Activated CD8-positive, alpha-beta T cell treated with anti-CD3 and anti-CD28 coated beads for 36 hours (primary cell): ENCODE results near the gene MTARC2. TPM values are rescaled to one million over a fixed set of nuclear protein-coding genes. Genes with fewer than 3 reads are reported as not detected.

ENCODE experiments used
- ATAC-seq: fragments of 200-7000 bp; cut with Tn5 transposase; one replicate; pipeline ENCODE4 v1.10.0; 2021; ENCODE audit warnings: mild to moderate bottlenecking, moderate library complexity
- CTCF ChIA-PET: fragments of 350-600 bp; sonication (Branson Sonifier 250); formaldehyde crosslinking; loops from one replicate; lab custom pipeline; 2021; ENCODE audit warnings: antibody characterized with exemption; lab: Charles Lee
- POLR2A ChIA-PET: fragments of 350-600 bp; sonication (Branson Sonifier 250); formaldehyde crosslinking; loops from one replicate; lab custom pipeline; 2021; ENCODE audit warnings: antibody characterized with exemption; lab: Charles Lee
- DNase-seq: peaks from one replicate; pipeline ENCODE4 v3.0.0-alpha.2; 2020
- H3K27ac Mint-ChIP-seq: one replicate; pipeline ENCODE4 v1.8.0; 2021; ENCODE audit warnings: mild to moderate bottlenecking, mixed read lengths
- H3K27me3 Mint-ChIP-seq: one replicate; pipeline ENCODE4 v1.8.0; 2021; ENCODE audit warnings: mixed read lengths
- H3K36me3 Mint-ChIP-seq: one replicate; pipeline ENCODE4 v1.8.0; 2021; ENCODE audit warnings: low read depth, mixed read lengths
- H3K4me1 Mint-ChIP-seq: one replicate; pipeline ENCODE4 v1.8.0; 2021; ENCODE audit warnings: low read depth, mixed read lengths
- H3K4me3 Mint-ChIP-seq: one replicate; pipeline ENCODE4 v1.8.0; 2021; ENCODE audit warnings: mild to moderate bottlenecking, moderate library complexity, mixed read lengths
- H3K9me3 Mint-ChIP-seq: one replicate; pipeline ENCODE4 v1.8.0; 2021; ENCODE audit warnings: mixed read lengths
- CTCF ChIP-seq: fragments of 200-600 bp; IDR thresholded peaks from one replicate; pipeline ENCODE4 v1.8.0; 2022; ENCODE audit warnings: antibody characterized with exemption, mild to moderate bottlenecking
- intact Hi-C: fragments of 100-400 bp; cut with micrococcal nuclease; formaldehyde crosslinking; loops from one replicate; pipeline ENCODE4 v1.10.0; 2022
- total RNA-seq, 2 experiments: library from RNA; stranded (reverse); gene quantifications; one replicate each; pipeline ENCODE4 v1.2.3, GENCODE V29; 2021

MTARC2 gene
- total RNA-seq, 2 experiments from 2014 or later: not detected

GRCh38 chr1:220809704-220810103 is 61.6 kb downstream of the MTARC2 start:
- intact Hi-C loops: loop anchor here (5.0 kb wide), 1 partner anchor 393 kb away; no protein-coding TSS in a partner anchor
- DNase-seq (no peak), ATAC-seq (no peak)
- Mint-ChIP-seq H3K4me1 (no peaks in the 10 kb centered on the region), H3K27ac (no peak overlapping the region), H3K36me3 (no peaks in the 10 kb centered on the region), H3K4me3 (no peak overlapping the region), H3K27me3 (peaks cover 10% of the 10 kb centered on the region), H3K9me3 (no peaks in the 10 kb centered on the region)
- TF ChIP-seq CTCF: no peak
- ChIA-PET POLR2A (no interaction called here), CTCF (interaction anchor here (0.7 to 2.5 kb wide), 14 partner anchors 9 to 629 kb away, joined by 3 to 15 read pairs (median 4); no protein-coding TSS in a partner anchor)

- H3K36me3 Mint-ChIP-seq: no peaks in the 10 kb centered on the region
- DNase-seq (peak; percentile 84), ATAC-seq (peak; percentile 99)
- H3K27me3 Mint-ChIP-seq: peaks cover 10% of the 10 kb centered on the region
- H3K4me1 Mint-ChIP-seq: no peaks in the 10 kb centered on the region
- peak; percentile 87 for TF ChIP-seq CTCF
- ChIA-PET POLR2A (no interaction called here), CTCF (interaction anchor here (0.7 to 2.5 kb wide), 17 partner anchors 9 to 629 kb away, joined by 3 to 15 read pairs (median 4); no protein-coding TSS in a partner anchor)
- H3K4me3 Mint-ChIP-seq: peak overlapping the region; percentile 41
- intact Hi-C loops: loop anchor here (5.0 kb wide), 1 partner anchor 392 kb away; no protein-coding TSS in a partner anchor
- no peaks in the 10 kb centered on the region for H3K9me3 Mint-ChIP-seq
- H3K27ac Mint-ChIP-seq: no peak overlapping the region
These were observed 62.1 kb downstream of the MTARC2 start for GRCh38 chr1:220810179-220810653.

- no peaks in the 10 kb centered on the region for H3K4me1 Mint-ChIP-seq
- no peak overlapping the region for H3K27ac Mint-ChIP-seq
- intact Hi-C loops: loop anchor here (5.0 kb wide), 1 partner anchor 391 kb away; no protein-coding TSS in a partner anchor
- POLR2A ChIA-PET: no interaction called here
- H3K36me3 Mint-ChIP-seq: no peaks in the 10 kb centered on the region
- DNase-seq (no peak), ATAC-seq (no peak)
- no peak overlapping the region for H3K4me3 Mint-ChIP-seq
- CTCF ChIA-PET: interaction anchor here (0.7 to 2.5 kb wide), 12 partner anchors 8 to 625 kb away, joined by 3 to 15 read pairs (median 4); no protein-coding TSS in a partner anchor
- H3K27me3 Mint-ChIP-seq: peaks cover 13% of the 10 kb centered on the region
- H3K9me3 Mint-ChIP-seq: no peaks in the 10 kb centered on the region
- TF ChIP-seq CTCF: no peak
These were observed 62.8 kb downstream of the MTARC2 start for GRCh38 chr1:220810963-220811362.

- no peaks in the 10 kb centered on the region for H3K4me1 Mint-ChIP-seq
- ChIA-PET CTCF (interaction anchor here (2.4 to 2.5 kb wide), 2 partner anchors 34 to 392 kb away, joined by 9 to 15 read pairs; no protein-coding TSS in a partner anchor), POLR2A (no interaction called here)
- H3K36me3 Mint-ChIP-seq: no peaks in the 10 kb centered on the region
- DNase-seq: no peak
- H3K4me3 Mint-ChIP-seq: no peak overlapping the region
- no peak overlapping the region for H3K27ac Mint-ChIP-seq
- no peaks in the 10 kb centered on the region for H3K9me3 Mint-ChIP-seq
- H3K27me3 Mint-ChIP-seq: peaks cover 14% of the 10 kb centered on the region
- no peak for ATAC-seq
- intact Hi-C loops: loop anchor here (5.0 kb wide), 1 partner anchor 391 kb away; no protein-coding TSS in a partner anchor
- no peak for TF ChIP-seq CTCF
These were observed 63.6 kb downstream of the MTARC2 start for GRCh38 chr1:220811695-220812094.

GRCh38 chr1:220812308-220812707 is 64.2 kb downstream of the MTARC2 start:
- POLR2A ChIA-PET: no interaction called here
- CTCF ChIA-PET: no interaction called here
- ATAC-seq (no peak), DNase-seq (no peak)
- peaks cover 14% of the 10 kb centered on the region for H3K27me3 Mint-ChIP-seq
- no peaks in the 10 kb centered on the region for H3K4me1 Mint-ChIP-seq
- H3K9me3 Mint-ChIP-seq: no peaks in the 10 kb centered on the region
- intact Hi-C loops: loop anchor here (5.0 kb wide), 1 partner anchor 390 kb away; no protein-coding TSS in a partner anchor
- no peaks in the 10 kb centered on the region for H3K36me3 Mint-ChIP-seq
- no peak overlapping the region for H3K4me3 Mint-ChIP-seq
- TF ChIP-seq CTCF: no peak
- H3K27ac Mint-ChIP-seq: no peak overlapping the region
